Testis (tissue), 3 donors: ENCODE results near the gene TECR. TPM values are rescaled to one million over a fixed set of nuclear protein-coding genes. Genes with fewer than 3 reads are reported as not detected.

Source experiments
- DNase-seq: peaks from one replicate; pipeline ENCODE4 v3.0.0-alpha.2; 2019
- H3K27ac ChIP-seq, 2 donors: fragments of 200-600 bp; sonication (generic); one replicate each; pipeline ENCODE4 v1.5.1; 2019
- H3K27me3 ChIP-seq: fragments of 200-600 bp; sonication (generic); one replicate; pipeline ENCODE4 v1.5.1; 2019
- H3K36me3 ChIP-seq: fragments of 200-600 bp; sonication (generic); one replicate; pipeline ENCODE4 v1.5.1; 2017; ENCODE audit warnings: low read depth; ENCODE audit errors: missing control alignments
- H3K4me1 ChIP-seq: fragments of 200-600 bp; sonication (generic); one replicate; pipeline ENCODE4 v1.5.1; 2019
- H3K4me3 ChIP-seq, 2 donors: fragments of 200-600 bp; sonication (generic); one replicate each; pipeline ENCODE4 v1.5.1; 2017 to 2019
- H3K9me3 ChIP-seq: fragments of 200-600 bp; sonication (generic); one replicate; pipeline ENCODE4 v1.5.1; 2017
- POLR2A ChIP-seq: fragments of 450-650 bp; IDR thresholded peaks from one replicate; pipeline ENCODE4 v1.6.1; 2017; ENCODE audit warnings: antibody characterized with exemption, mild to moderate bottlenecking, moderate library complexity
- WGBS, 2 donors: methylation state at CpG; one replicate each; pipeline ENCODE4 v1.1.5; 2018; 5-methylcytosine and 5-hydroxymethylcytosine counted together
- intact Hi-C: fragments of 100-400 bp; cut with DNase I; formaldehyde crosslinking; loops from one replicate; pipeline ENCODE4 v1.15.1; 2023; ENCODE audit warnings: low total_unique reads
- polyA plus RNA-seq: library from polyadenylated mRNA; stranded (reverse); fragments of 350-450 nt; fragmentation: Illumina TruSeq; extraction: RNeasy Lipid Tissue Mini Kit (QIAGEN cat#74804); gene quantifications from one replicate; pipeline ENCODE4 v1.2.3, GENCODE V29; 2014; ENCODE audit warnings: low read depth, low replicate concordance; ENCODE audit not compliant: insufficient read depth
- total RNA-seq, 2 donors: library from RNA; depleted of rRNA; stranded (reverse); fragments of >200 nt; gene quantifications; one replicate each; pipeline ENCODE4 v1.2.3, GENCODE V29; 2016
- TF ChIP-seq, protein P1 (sequence below), 3 experiments: fragments of 450-650 bp in 2 of 3; fragments of 200-600 bp in 1 of 3; sonication (generic) in 1 of 3; IDR thresholded peaks; one replicate each; pipeline ENCODE4 v1.5.1; 2016 to 2019; ENCODE audit warnings: antibody characterized with exemption in 3 of 3, mild to moderate bottlenecking in 2 of 3, moderate library complexity in 1 of 3

Gene TECR
- total and polyA plus RNA-seq, 3 donors from 2014 or later = 164 to 418 (median 192) TPM

GRCh38 chr19:14495672-14496028 is 33.7 kb upstream of the TECR start:
- WGBS, 2 donors = 1 to 3% methylated on average over 10 to 14 of the region's 28 CpGs
- peak overlapping the region; percentile 79 to 93 for H3K4me3 ChIP-seq
- no peak for DNase-seq
- no peak for TF ChIP-seq POLR2A
- TF ChIP-seq, protein P1, sequence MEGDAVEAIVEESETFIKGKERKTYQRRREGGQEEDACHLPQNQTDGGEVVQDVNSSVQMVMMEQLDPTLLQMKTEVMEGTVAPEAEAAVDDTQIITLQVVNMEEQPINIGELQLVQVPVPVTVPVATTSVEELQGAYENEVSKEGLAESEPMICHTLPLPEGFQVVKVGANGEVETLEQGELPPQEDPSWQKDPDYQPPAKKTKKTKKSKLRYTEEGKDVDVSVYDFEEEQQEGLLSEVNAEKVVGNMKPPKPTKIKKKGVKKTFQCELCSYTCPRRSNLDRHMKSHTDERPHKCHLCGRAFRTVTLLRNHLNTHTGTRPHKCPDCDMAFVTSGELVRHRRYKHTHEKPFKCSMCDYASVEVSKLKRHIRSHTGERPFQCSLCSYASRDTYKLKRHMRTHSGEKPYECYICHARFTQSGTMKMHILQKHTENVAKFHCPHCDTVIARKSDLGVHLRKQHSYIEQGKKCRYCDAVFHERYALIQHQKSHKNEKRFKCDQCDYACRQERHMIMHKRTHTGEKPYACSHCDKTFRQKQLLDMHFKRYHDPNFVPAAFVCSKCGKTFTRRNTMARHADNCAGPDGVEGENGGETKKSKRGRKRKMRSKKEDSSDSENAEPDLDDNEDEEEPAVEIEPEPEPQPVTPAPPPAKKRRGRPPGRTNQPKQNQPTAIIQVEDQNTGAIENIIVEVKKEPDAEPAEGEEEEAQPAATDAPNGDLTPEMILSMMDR (IDR thresholded peaks at IDR 0.05) = no peak
- intact Hi-C loops = no loop called here
- peak overlapping the region in 1 of 2 donors; percentile 64 for H3K27ac ChIP-seq
- no peaks in the 10 kb centered on the region for H3K36me3 ChIP-seq
- H3K27me3 ChIP-seq = no peaks in the 10 kb centered on the region
- H3K4me1 ChIP-seq = peaks cover 22% of the 10 kb centered on the region
- no peaks in the 10 kb centered on the region for H3K9me3 ChIP-seq

GRCh38 chr19:14496029-14496833 is 33.2 kb upstream of the TECR start, which contains the start of gene GIPC1:
Gene GIPC1, minus strand, starts transcription at chr19:14496127. Its CDS starts 13,151 bp downstream, at chr19:14482976.
- WGBS, 2 donors = 1 to 4% methylated on average over 22 to 66 of the region's 71 CpGs
- no peak for TF ChIP-seq POLR2A
- TF ChIP-seq, protein P1 (IDR thresholded peaks at IDR 0.05) = peak in 1 of 3 experiments; percentile 5
- Histone ChIP-seq H3K36me3 (no peaks in the 10 kb centered on the region), H3K4me3 (peak within 1 kb of the TSS; percentile 79 to 93), H3K4me1 (peaks cover 22% of the 10 kb centered on the region), H3K27ac (peak within 1 kb of the TSS; percentile 50 to 78), H3K9me3 (no peaks in the 10 kb centered on the region), H3K27me3 (no peaks in the 10 kb centered on the region)
- peak; percentile 97 for DNase-seq
- intact Hi-C loops = no loop called here

GRCh38 chr19:14496834-14497227 is 32.6 kb upstream of the TECR start:
- WGBS, 2 donors = 16 to 19% methylated on average over 7 of the region's 7 CpGs
- Histone ChIP-seq H3K36me3 (no peaks in the 10 kb centered on the region), H3K27me3 (no peaks in the 10 kb centered on the region), H3K27ac (peak overlapping the region; percentile 50 to 78), H3K9me3 (no peaks in the 10 kb centered on the region), H3K4me1 (peaks cover 22% of the 10 kb centered on the region), H3K4me3 (peak overlapping the region; percentile 79 to 93)
- no peak for TF ChIP-seq POLR2A
- TF ChIP-seq, protein P1 (IDR thresholded peaks at IDR 0.05) = no peak
- DNase-seq = no peak
- intact Hi-C loops = no loop called here

- no peak for DNase-seq
- Histone ChIP-seq H3K36me3 (no peaks in the 10 kb centered on the region), H3K4me1 (peaks cover 22% of the 10 kb centered on the region), H3K27me3 (no peaks in the 10 kb centered on the region), H3K4me3 (no peak overlapping the region), H3K9me3 (no peaks in the 10 kb centered on the region), H3K27ac (peak overlapping the region in 1 of 2 donors; percentile 78)
- TF ChIP-seq, protein P1 (IDR thresholded peaks at IDR 0.05) = no peak
- no peak for TF ChIP-seq POLR2A
- 43 to 47% methylated on average over 6 of the region's 6 CpGs for WGBS, 2 donors
- intact Hi-C loops = no loop called here
Measured at GRCh38 chr19:14497228-14497921, 32.0 kb upstream of the TECR start.
